T-helper 2 cell (primary cell): ENCODE data around the gene MPPED2.

ENCODE experiments used
- DNase-seq, 5 experiments: peaks; one replicate each; pipeline versions ENCODE4 v3.0.0 to v3.0.0-alpha.2; 2012 to 2022

Gene MPPED2

GRCh38 chr11:30526558-30526957 lies 59.6 kb downstream of the MPPED2 start:
- DNase-seq: no peak

GRCh38 chr11:30522536-30523243 lies 63.5 kb downstream of the MPPED2 start:
- DNase-seq: no peak

GRCh38 chr11:30521297-30522071 lies 64.7 kb downstream of the MPPED2 start:
- DNase-seq: no peak

- DNase-seq: no peak
Observed at GRCh38 chr11:30513087-30513486, 73.1 kb downstream of the MPPED2 start.

GRCh38 chr11:30511408-30511807 lies 74.7 kb downstream of the MPPED2 start:
- DNase-seq: no peak

- DNase-seq: no peak
Observed at GRCh38 chr11:30510750-30511149, 75.4 kb downstream of the MPPED2 start.

- no peak for DNase-seq
Observed at GRCh38 chr11:30509364-30509763, 76.8 kb downstream of the MPPED2 start.

- no peak for DNase-seq
Observed at GRCh38 chr11:30508594-30508993, 77.6 kb downstream of the MPPED2 start.

GRCh38 chr11:30505603-30506002 lies 80.5 kb downstream of the MPPED2 start:
- no peak for DNase-seq

GRCh38 chr11:30504468-30504867 lies 81.7 kb downstream of the MPPED2 start:
- DNase-seq: no peak

GRCh38 chr11:30503156-30503555 lies 83.0 kb downstream of the MPPED2 start:
- DNase-seq: no peak

- DNase-seq: no peak
Observed at GRCh38 chr11:30502305-30502704, 83.8 kb downstream of the MPPED2 start.

- DNase-seq: no peak
Observed at GRCh38 chr11:30501744-30502143, 84.4 kb downstream of the MPPED2 start.

- no peak for DNase-seq
Observed at GRCh38 chr11:30499940-30500339, 86.2 kb downstream of the MPPED2 start.

- no peak for DNase-seq
Observed at GRCh38 chr11:30497600-30497999, 88.6 kb downstream of the MPPED2 start.

- no peak for DNase-seq
Observed at GRCh38 chr11:30496935-30497334, 89.2 kb downstream of the MPPED2 start.

GRCh38 chr11:30495437-30495836 lies 90.7 kb downstream of the MPPED2 start:
- DNase-seq: no peak

GRCh38 chr11:30489511-30489910 lies 96.6 kb downstream of the MPPED2 start:
- no peak for DNase-seq

GRCh38 chr11:30489076-30489475 lies 97.1 kb downstream of the MPPED2 start:
- no peak for DNase-seq

GRCh38 chr11:30488304-30488998 lies 97.7 kb downstream of the MPPED2 start:
- no peak for DNase-seq

- DNase-seq: no peak
Observed at GRCh38 chr11:30487200-30487898, 98.8 kb downstream of the MPPED2 start.

- no peak for DNase-seq
Observed at GRCh38 chr11:30485756-30486155, 100.4 kb downstream of the MPPED2 start.

GRCh38 chr11:30485222-30485621 lies 100.9 kb downstream of the MPPED2 start:
- DNase-seq: no peak
